Glutamatergic neuron (in vitro differentiated cells): ENCODE data around the gene LCMT1. TPM values are rescaled to one million over a fixed set of nuclear protein-coding genes. Genes with fewer than 3 reads are reported as not detected.

Source experiments
- DNase-seq: peaks from one replicate; pipeline ENCODE4 v3.0.0; 2022
- H3K27ac Mint-ChIP-seq: one replicate; pipeline ENCODE4 v1.8.0; 2020; ENCODE audit warnings: mild to moderate bottlenecking, mixed read lengths, inconsistent platforms; ENCODE audit not compliant: unreplicated experiment
- H3K27me3 Mint-ChIP-seq: one replicate; pipeline ENCODE4 v1.8.0; 2020; ENCODE audit warnings: mild to moderate bottlenecking, moderate library complexity, mixed read lengths, inconsistent platforms; ENCODE audit not compliant: unreplicated experiment
- H3K36me3 Mint-ChIP-seq: one replicate; pipeline ENCODE4 v1.8.0; 2020; ENCODE audit warnings: mild to moderate bottlenecking, mixed read lengths, inconsistent platforms; ENCODE audit not compliant: unreplicated experiment
- H3K4me1 Mint-ChIP-seq: one replicate; pipeline ENCODE4 v1.8.0; 2020; ENCODE audit warnings: mild to moderate bottlenecking, low read depth, mixed read lengths, inconsistent platforms; ENCODE audit not compliant: unreplicated experiment
- H3K4me3 Mint-ChIP-seq: one replicate; pipeline ENCODE4 v1.8.0; 2020; ENCODE audit warnings: mild to moderate bottlenecking, mixed read lengths, inconsistent platforms; ENCODE audit not compliant: unreplicated experiment
- H3K9me3 Mint-ChIP-seq: one replicate; pipeline ENCODE4 v1.8.0; 2020; ENCODE audit warnings: mild to moderate bottlenecking, moderate library complexity, mixed read lengths, inconsistent platforms; ENCODE audit not compliant: unreplicated experiment
- total RNA-seq: library from RNA; stranded (reverse); fragmentation: NEBNext Ultra II Directional; extraction: Animal tissue kit (Norgen Biotek cat#: 25700); gene quantifications from one replicate; pipeline ENCODE4 v1.2.1, GENCODE V29; 2021; ENCODE audit not compliant: unreplicated experiment
- TF ChIP-seq, protein P1 (sequence below): fragments of 200-600 bp; sonication (generic); IDR thresholded peaks from one replicate; pipeline ENCODE4 v1.5.0; 2021; ENCODE audit not compliant: partially characterized antibody, unreplicated experiment

LCMT1 gene
- total RNA-seq, 1 donor from 2014 or later: 67.6 TPM

DNA sequence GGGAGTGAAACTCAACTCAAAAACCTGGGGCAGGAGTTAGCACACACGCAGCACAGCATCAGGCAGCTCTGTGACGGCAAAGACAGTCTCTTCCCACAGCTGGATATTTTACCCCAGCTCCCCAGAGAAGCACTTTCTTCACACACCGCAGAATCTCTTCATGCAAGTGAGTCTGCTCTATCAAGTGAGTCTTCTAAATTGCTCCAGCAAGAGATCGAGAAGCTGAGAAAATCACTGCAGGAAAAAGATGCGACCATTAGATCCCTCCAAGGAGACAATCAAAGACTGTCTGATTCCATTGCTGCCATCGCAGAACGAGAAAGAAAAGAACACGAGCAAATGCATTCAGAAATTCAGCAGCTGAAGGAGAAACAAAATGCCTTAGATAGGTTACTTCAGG is 16.9 kb upstream of the LCMT1 start:
- no peak for DNase-seq
- H3K27ac Mint-ChIP-seq: no peak overlapping the region
- peaks cover 3% of the 10 kb centered on the region for H3K27me3 Mint-ChIP-seq
- no peaks in the 10 kb centered on the region for H3K9me3 Mint-ChIP-seq
- TF ChIP-seq, protein P1, sequence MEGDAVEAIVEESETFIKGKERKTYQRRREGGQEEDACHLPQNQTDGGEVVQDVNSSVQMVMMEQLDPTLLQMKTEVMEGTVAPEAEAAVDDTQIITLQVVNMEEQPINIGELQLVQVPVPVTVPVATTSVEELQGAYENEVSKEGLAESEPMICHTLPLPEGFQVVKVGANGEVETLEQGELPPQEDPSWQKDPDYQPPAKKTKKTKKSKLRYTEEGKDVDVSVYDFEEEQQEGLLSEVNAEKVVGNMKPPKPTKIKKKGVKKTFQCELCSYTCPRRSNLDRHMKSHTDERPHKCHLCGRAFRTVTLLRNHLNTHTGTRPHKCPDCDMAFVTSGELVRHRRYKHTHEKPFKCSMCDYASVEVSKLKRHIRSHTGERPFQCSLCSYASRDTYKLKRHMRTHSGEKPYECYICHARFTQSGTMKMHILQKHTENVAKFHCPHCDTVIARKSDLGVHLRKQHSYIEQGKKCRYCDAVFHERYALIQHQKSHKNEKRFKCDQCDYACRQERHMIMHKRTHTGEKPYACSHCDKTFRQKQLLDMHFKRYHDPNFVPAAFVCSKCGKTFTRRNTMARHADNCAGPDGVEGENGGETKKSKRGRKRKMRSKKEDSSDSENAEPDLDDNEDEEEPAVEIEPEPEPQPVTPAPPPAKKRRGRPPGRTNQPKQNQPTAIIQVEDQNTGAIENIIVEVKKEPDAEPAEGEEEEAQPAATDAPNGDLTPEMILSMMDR: no peak
- H3K4me3 Mint-ChIP-seq: no peak overlapping the region
- no peaks in the 10 kb centered on the region for H3K4me1 Mint-ChIP-seq
- H3K36me3 Mint-ChIP-seq: no peaks in the 10 kb centered on the region

DNA sequence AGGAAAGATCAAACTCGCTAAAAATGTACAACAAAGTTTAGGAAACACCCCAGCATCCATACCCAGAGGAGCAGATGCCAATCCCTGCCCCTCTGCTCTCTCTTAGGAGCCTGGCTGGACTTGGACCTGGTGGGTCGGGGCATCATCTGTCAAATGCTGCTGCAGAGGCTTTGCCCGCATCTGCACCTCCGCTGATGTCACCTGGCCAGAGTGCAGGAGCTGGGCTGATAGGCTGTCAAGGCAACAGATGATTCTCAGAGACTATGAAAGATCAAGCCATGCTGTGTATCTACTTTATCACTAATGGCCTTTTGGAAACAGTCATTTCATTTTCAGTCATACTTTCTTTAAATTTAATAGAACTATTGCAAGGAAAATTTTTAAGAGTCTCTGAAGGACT is 15.9 kb upstream of the LCMT1 start:
- no peaks in the 10 kb centered on the region for H3K36me3 Mint-ChIP-seq
- H3K27ac Mint-ChIP-seq: no peak overlapping the region
- TF ChIP-seq, protein P1: no peak
- H3K9me3 Mint-ChIP-seq: no peaks in the 10 kb centered on the region
- no peaks in the 10 kb centered on the region for H3K4me1 Mint-ChIP-seq
- H3K4me3 Mint-ChIP-seq: no peak overlapping the region
- no peak for DNase-seq
- H3K27me3 Mint-ChIP-seq: peaks cover 3% of the 10 kb centered on the region

DNA sequence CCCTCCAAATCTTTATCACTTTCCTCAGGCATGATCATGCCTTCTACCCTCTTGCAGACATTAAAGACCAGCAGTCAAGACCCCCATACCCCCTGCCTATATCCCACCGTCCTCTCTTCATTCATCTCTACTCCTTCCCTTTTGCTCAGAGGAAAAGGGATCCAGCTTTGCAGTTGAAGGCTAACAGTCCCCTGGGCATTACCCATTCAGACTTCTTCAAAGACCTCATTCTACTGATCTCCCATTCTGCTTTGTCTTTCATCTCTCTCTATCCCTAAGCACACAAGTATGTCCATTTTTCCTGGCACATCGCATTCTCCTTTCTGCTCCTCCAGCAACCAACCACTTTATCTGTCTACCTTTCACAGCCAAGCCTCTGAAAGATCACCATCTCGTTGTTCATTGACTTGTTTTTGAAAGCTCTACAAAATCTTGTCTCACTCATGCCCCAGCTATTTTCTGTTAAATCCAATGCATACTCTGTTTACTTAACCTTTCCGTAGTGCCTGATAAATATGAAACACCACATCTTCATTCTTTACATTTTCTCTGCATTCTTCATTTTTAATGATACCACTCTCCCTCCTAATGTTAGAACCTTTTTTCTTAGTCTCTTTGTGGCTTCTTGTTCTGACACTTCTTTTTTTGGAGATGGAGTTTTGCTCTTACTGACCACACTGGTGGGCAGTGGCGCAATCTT is 14.1 kb upstream of the LCMT1 start:
- H3K4me1 Mint-ChIP-seq: no peaks in the 10 kb centered on the region
- no peaks in the 10 kb centered on the region for H3K36me3 Mint-ChIP-seq
- no peak overlapping the region for H3K4me3 Mint-ChIP-seq
- no peak for DNase-seq
- H3K27me3 Mint-ChIP-seq: no peaks in the 10 kb centered on the region
- TF ChIP-seq, protein P1: no peak
- no peaks in the 10 kb centered on the region for H3K9me3 Mint-ChIP-seq
- no peak overlapping the region for H3K27ac Mint-ChIP-seq

DNA sequence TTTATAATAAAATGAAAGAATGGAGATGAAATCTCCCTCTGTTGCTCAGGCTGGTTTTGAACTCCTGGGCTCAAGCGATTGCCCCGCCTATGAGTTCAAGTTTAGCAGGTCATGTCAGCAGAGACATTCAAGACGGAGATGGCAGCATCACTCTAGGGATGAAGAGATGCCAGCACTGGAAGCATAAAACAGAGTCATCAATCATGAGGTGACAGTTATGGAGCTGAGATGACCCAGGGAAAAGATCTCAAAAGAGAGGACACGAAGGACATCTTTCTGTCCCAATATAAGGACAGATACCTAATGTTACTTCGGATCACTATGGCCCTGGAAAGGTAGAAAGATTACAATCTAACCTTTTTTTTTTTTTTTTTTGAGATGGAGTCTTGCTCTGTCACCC is 11.0 kb upstream of the LCMT1 start:
- Mint-ChIP-seq H3K4me3 (no peak overlapping the region), H3K4me1 (no peaks in the 10 kb centered on the region), H3K27ac (no peak overlapping the region), H3K27me3 (no peaks in the 10 kb centered on the region), H3K9me3 (no peaks in the 10 kb centered on the region), H3K36me3 (no peaks in the 10 kb centered on the region)
- TF ChIP-seq, protein P1: no peak
- DNase-seq: no peak

DNA sequence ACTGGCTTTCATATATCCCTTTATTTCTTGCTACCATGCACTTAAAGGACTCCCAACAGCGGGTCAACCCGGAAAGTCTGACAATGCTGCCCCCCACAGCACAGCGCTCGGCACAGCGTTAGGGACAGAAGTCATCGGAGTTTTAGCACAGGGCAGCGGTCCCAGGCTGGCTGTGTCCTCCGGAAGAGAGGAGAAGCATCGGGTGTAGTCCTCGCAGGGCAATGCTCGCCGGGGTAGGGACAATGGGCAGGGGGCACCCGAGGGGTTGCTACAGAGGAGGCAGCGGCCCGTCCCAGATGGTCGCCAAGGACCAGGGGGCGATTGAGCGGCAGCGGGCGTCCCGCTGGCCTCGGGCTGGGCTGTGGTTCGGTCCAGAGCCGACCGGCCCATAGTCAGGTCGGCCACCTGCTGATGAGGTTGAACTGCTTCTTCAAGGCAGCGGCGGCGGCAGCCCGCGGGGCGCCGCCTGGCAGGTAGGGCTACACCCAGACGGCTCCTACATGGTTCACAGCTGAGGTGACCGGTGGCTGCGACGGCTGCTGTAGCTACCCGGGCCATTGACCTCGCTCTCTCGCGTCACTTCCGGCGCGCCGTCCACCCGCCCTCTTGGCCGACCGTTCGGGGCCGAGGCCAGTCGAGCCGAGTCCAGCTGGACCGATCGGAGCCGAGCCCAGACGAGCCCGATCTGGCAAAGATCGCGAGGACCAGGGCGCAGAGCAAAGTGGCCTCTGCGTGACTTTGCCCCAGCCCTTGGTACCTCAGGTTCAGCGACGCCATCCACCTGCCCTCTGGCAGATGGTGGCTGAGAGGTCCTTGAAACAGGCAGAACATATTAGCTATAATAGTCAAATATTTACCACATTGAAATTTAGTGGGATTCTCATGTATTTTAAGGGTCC is 4.7 kb upstream of the LCMT1 start:
- no peaks in the 10 kb centered on the region for H3K36me3 Mint-ChIP-seq
- peak overlapping the region; percentile 99 for H3K27ac Mint-ChIP-seq
- peak; percentile 97 for DNase-seq
- TF ChIP-seq, protein P1: no peak
- peak overlapping the region; percentile 99 for H3K4me3 Mint-ChIP-seq
- H3K9me3 Mint-ChIP-seq: peaks cover 17% of the 10 kb centered on the region
- H3K27me3 Mint-ChIP-seq: peaks cover 7% of the 10 kb centered on the region
- H3K4me1 Mint-ChIP-seq: peaks cover 7% of the 10 kb centered on the region
